22Rv1 (cell line): ENCODE measurements around the gene DDIAS.

Experiments
- H3K27ac ChIP-seq: fragments of 450-650 bp; 2 replicates; pipeline ENCODE4 v1.5.1; 2017
- ZFX ChIP-seq: fragments of 450-650 bp; IDR thresholded peaks from 2 replicates; pipeline ENCODE4 v1.6.1; 2017; ENCODE audit warnings: antibody characterized with exemption, borderline replicate concordance
- TF ChIP-seq, protein P1 (sequence below): fragments of 450-650 bp; IDR thresholded peaks from 2 replicates; pipeline ENCODE4 v1.5.1; 2017; ENCODE audit warnings: mild to moderate bottlenecking

DDIAS gene

GRCh38 chr11:82889133-82890001, 12.2 kb upstream of the DDIAS start:
- H3K27ac ChIP-seq, result no peak overlapping the region
- TF ChIP-seq, protein P1, sequence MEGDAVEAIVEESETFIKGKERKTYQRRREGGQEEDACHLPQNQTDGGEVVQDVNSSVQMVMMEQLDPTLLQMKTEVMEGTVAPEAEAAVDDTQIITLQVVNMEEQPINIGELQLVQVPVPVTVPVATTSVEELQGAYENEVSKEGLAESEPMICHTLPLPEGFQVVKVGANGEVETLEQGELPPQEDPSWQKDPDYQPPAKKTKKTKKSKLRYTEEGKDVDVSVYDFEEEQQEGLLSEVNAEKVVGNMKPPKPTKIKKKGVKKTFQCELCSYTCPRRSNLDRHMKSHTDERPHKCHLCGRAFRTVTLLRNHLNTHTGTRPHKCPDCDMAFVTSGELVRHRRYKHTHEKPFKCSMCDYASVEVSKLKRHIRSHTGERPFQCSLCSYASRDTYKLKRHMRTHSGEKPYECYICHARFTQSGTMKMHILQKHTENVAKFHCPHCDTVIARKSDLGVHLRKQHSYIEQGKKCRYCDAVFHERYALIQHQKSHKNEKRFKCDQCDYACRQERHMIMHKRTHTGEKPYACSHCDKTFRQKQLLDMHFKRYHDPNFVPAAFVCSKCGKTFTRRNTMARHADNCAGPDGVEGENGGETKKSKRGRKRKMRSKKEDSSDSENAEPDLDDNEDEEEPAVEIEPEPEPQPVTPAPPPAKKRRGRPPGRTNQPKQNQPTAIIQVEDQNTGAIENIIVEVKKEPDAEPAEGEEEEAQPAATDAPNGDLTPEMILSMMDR, result no peak
- no peak for TF ChIP-seq ZFX

DNA sequence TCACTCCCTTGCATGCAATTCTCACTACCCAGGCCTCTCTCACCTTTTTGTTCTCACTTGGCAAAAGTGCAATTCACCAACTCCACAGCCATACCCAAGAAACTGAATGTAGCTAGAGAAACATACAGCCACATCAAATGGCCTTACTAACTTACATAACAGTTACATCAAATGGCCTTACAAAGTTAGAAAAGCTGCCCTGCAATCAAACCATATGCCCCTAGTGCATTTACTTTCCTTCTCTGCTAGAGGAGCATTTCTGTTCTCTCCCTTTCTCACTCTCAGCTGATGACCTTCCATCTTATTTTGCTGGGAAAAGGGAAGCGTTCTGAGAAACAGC, 11.6 kb upstream of the DDIAS start:
- TF ChIP-seq, protein P1, result no peak
- no peak overlapping the region for H3K27ac ChIP-seq

GRCh38 chr11:82890936-82891335, 10.6 kb upstream of the DDIAS start:
- TF ChIP-seq, protein P1, result no peak
- TF ChIP-seq ZFX, result no peak
- H3K27ac ChIP-seq, result no peak overlapping the region

DNA sequence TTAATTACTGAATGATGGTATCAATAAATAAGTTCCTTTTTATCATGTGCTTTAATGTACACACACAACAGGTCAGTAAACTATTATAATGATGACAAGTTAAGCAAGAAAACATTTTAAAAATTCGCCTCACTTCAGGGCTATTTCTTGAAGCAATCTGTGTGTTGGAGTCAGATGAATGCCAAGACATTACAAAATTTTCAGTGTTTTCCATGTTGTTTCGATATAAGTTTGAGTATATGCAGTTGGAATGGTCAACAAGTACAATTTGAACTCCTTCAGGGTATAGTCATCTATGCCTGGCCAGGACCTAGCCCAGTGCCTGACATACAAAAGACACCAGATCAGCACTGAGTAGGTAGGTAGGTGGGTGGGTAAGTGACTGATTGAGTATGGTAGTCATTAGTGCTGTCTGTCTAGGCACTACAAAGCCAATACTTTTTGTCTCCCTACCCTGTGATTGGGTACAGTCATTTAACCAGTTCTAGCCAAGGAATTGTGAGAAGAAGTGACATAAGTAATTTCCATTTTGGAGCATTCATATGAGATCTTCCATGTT, 8.8 kb upstream of the DDIAS start:
- TF ChIP-seq, protein P1, result no peak
- no peak for TF ChIP-seq ZFX
- H3K27ac ChIP-seq, result no peak overlapping the region

GRCh38 chr11:82895437-82896091, 6.0 kb upstream of the DDIAS start:
- TF ChIP-seq ZFX, result no peak
- no peak overlapping the region for H3K27ac ChIP-seq

- no peak overlapping the region for H3K27ac ChIP-seq
- TF ChIP-seq, protein P1, result no peak
- TF ChIP-seq ZFX, result no peak
Observed at GRCh38 chr11:82896183-82896582, 5.4 kb upstream of the DDIAS start.

DNA sequence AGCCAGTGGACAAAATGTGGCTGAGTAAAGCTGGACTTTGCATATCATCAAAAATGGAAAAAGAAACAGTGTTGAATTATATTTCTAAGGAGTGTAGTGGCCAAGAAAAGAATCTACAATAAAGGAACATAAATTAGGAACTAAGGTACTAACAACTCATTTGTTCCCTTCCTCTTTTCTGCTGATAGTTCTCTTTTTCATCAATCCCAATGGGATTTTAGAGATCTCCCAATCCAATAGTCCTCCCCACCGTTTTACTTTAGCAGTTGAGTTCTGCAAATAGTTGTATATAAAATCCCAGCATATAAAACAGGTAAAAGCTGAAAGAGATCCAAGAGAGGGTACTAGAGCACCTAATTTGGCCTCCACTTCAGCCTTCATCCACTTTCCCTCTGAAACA, 3.3 kb upstream of the DDIAS start:
- TF ChIP-seq ZFX, result no peak
- TF ChIP-seq, protein P1, result no peak
- no peak overlapping the region for H3K27ac ChIP-seq
